ENCODE measurements around the gene ANKRD33B.
A peak's percentile ranks its signal among the peaks of the same experiment; 100 is the strongest.
"Not testable (repeated sequence)": the region's sequence is repeated elsewhere in the genome, so short reads cannot be mapped to it uniquely, and the experiment has no call there.

The ANKRD33B gene

GRCh38 chr5:10607666-10608073, 43.8 kb downstream of the ANKRD33B start:
- intact Hi-C loops (cut with DNase I): no loop called here
- no peak for DNase-seq

GRCh38 chr5:10608081-10608480, 44.2 kb downstream of the ANKRD33B start:
- DNase-seq; intact Hi-C loops (cut with DNase I): not testable (repeated sequence)

- intact Hi-C loops (cut with DNase I): no loop called here
- DNase-seq: no peak
These were observed 46.2 kb downstream of the ANKRD33B start for GRCh38 chr5:10610058-10610457.

GRCh38 chr5:10611290-10611689, 47.4 kb downstream of the ANKRD33B start:
- no peak for DNase-seq
- intact Hi-C loops (cut with DNase I): no loop called here

GRCh38 chr5:10612251-10612650, 48.4 kb downstream of the ANKRD33B start:
- intact Hi-C loops (cut with DNase I): no loop called here
- DNase-seq: no peak

- no peak for DNase-seq
- intact Hi-C loops (cut with DNase I): no loop called here
These were observed 51.8 kb downstream of the ANKRD33B start for GRCh38 chr5:10615693-10616092.

- intact Hi-C loops (cut with DNase I): no loop called here
- DNase-seq: no peak
These were observed 53.2 kb downstream of the ANKRD33B start for GRCh38 chr5:10617103-10617502.

- intact Hi-C loops (cut with DNase I): no loop called here
These were observed 54.4 kb downstream of the ANKRD33B start for GRCh38 chr5:10618311-10618710.

GRCh38 chr5:10619649-10620048, 55.8 kb downstream of the ANKRD33B start:
- intact Hi-C loops (cut with DNase I): loop anchor here (10.0 kb wide), 1 partner anchor 335 kb away; no protein-coding TSS in a partner anchor
- no peak for DNase-seq

More at GRCh38 chr5:10618311-10618710, 54.4 kb downstream of the ANKRD33B start:
- no peak for DNase-seq

- intact Hi-C loops (cut with DNase I): loop anchor here (10.0 kb wide), 1 partner anchor 336 kb away; no protein-coding TSS in a partner anchor
- DNase-seq: no peak
These were observed 56.5 kb downstream of the ANKRD33B start for GRCh38 chr5:10620346-10620745.

GRCh38 chr5:10621832-10622231, 58.0 kb downstream of the ANKRD33B start:
- intact Hi-C loops (cut with DNase I): loop anchor here (10.0 kb wide), 1 partner anchor 337 kb away; no protein-coding TSS in a partner anchor
- DNase-seq: no peak

GRCh38 chr5:10622810-10623209, 58.9 kb downstream of the ANKRD33B start:
- peak in 1 of 10 donors; percentile 81 for DNase-seq
- intact Hi-C loops (cut with DNase I): loop anchor here (10.0 kb wide), 1 partner anchor 338 kb away; no protein-coding TSS in a partner anchor

- intact Hi-C loops (cut with DNase I): loop anchor here (10.0 kb wide), 1 partner anchor 339 kb away; no protein-coding TSS in a partner anchor
- DNase-seq: peak in 1 of 10 donors; percentile 66
These were observed 59.5 kb downstream of the ANKRD33B start for GRCh38 chr5:10623305-10623910.

- intact Hi-C loops (cut with DNase I): loop anchor here (10.0 kb wide), 1 partner anchor 339 kb away; no protein-coding TSS in a partner anchor
- peak in 1 of 10 donors; percentile 57 for DNase-seq
These were observed 60.3 kb downstream of the ANKRD33B start for GRCh38 chr5:10624206-10624605.

- intact Hi-C loops (cut with DNase I): loop anchor here (10.0 kb wide), 1 partner anchor 340 kb away; no protein-coding TSS in a partner anchor
- peak in 1 of 10 donors; percentile 50 for DNase-seq
These were observed 60.8 kb downstream of the ANKRD33B start for GRCh38 chr5:10624679-10625078.

GRCh38 chr5:10625700-10626472, 62.0 kb downstream of the ANKRD33B start:
- peak in 1 of 10 donors; percentile 82 for DNase-seq
- intact Hi-C loops (cut with DNase I): loop anchor here (10.0 kb wide), 1 partner anchor 341 kb away; no protein-coding TSS in a partner anchor

GRCh38 chr5:10626473-10627013, 62.7 kb downstream of the ANKRD33B start:
- intact Hi-C loops (cut with DNase I): loop anchor here (10.0 kb wide), 1 partner anchor 342 kb away; no protein-coding TSS in a partner anchor
- DNase-seq: peak in 3 of 10 donors; percentile 45 to 85 (median 48)

GRCh38 chr5:10627160-10627701, 63.4 kb downstream of the ANKRD33B start:
- DNase-seq: peak in 1 of 10 donors; percentile 78
- intact Hi-C loops (cut with DNase I): loop anchor here (10.0 kb wide), 1 partner anchor 342 kb away; no protein-coding TSS in a partner anchor

GRCh38 chr5:10628601-10629000, 64.7 kb downstream of the ANKRD33B start:
- DNase-seq: peak in 2 of 10 donors; percentile 24 to 68

GRCh38 chr5:10629682-10630081, 65.8 kb downstream of the ANKRD33B start:
- intact Hi-C loops (cut with DNase I): loop anchor here (10.0 kb wide), 1 partner anchor 345 kb away; no protein-coding TSS in a partner anchor
- peak in 1 of 10 donors; percentile 47 for DNase-seq

More at GRCh38 chr5:10628601-10629000, 64.7 kb downstream of the ANKRD33B start:
- intact Hi-C loops (cut with DNase I): loop anchor here (1.0 to 10.0 kb wide), 2 partner anchors 176 to 344 kb away; no protein-coding TSS in a partner anchor
